ENCODE measurements around the gene UBE2G1. TPM values are rescaled to one million over a fixed set of nuclear protein-coding genes. Genes with fewer than 3 reads are reported as not detected.
A peak's percentile ranks its signal among the peaks of the same experiment; 100 is the strongest.
"Not testable (repeated sequence)": the region's sequence is repeated elsewhere in the genome, so short reads cannot be mapped to it uniquely, and the experiment has no call there.

The UBE2G1 gene
- polyA plus RNA-seq, 2 of the 4 experiments (the other 2 are of a cell fraction), result 86.2 to 117 TPM

DNA sequence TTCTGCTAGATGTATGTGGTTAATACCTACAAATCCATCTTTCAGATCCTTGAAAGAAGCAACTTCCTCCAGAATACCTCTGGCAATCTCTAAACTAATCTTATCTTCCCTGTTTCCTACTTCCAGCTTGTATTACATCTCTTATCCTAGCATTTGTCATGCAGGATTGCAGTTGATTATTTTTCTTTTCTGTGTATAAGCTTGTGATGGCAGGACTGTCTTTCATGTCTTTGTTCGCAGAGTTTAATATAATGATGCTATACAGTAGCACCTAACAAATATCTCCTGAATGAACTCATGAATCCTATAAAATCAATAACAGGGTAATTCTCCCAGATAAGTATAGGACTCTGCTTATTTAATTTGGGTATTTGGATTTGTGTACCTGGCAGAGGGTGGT lies 12.2 kb upstream of the UBE2G1 start:
- Histone ChIP-seq H3K9me3 (no peaks in the 10 kb centered on the region), H3K27ac (no peak overlapping the region), H3K4me3 (no peak overlapping the region), H3K4me2 (no peak overlapping the region), H3K4me1 (no peaks in the 10 kb centered on the region)
- TF ChIP-seq CHD4 (IDR thresholded peaks at IDR 0.05; ENCODE audit: borderline replicate concordance) (no peak), ZC3H11A (IDR thresholded peaks at IDR 0.05) (no peak), ZNF302 (CRISPR knock-in tag; IDR thresholded peaks at IDR 0.05) (no peak), PHF8 (IDR thresholded peaks at IDR 0.05; ENCODE audit: borderline replicate concordance, low read depth) (no peak), NFE2L2 (conservative IDR thresholded peaks at IDR 0.05; ENCODE audit: low read length) (no peak), PBX3 (IDR thresholded peaks at IDR 0.05) (no peak), HOXA7 (CRISPR knock-in tag; IDR thresholded peaks at IDR 0.05) (no peak), ESRRA (IDR thresholded peaks at IDR 0.05; ENCODE audit: borderline replicate concordance, low read length) (no peak), JUNB (IDR thresholded peaks at IDR 0.05) (no peak), ATOH8 (CRISPR knock-in tag; IDR thresholded peaks at IDR 0.05; ENCODE audit: low read depth) (no peak), FOSL2 (IDR thresholded peaks at IDR 0.05) (no peak), FOSL2 (CRISPR knock-in tag; IDR thresholded peaks at IDR 0.05) (no peak), FOXS1 (CRISPR knock-in tag; IDR thresholded peaks at IDR 0.05) (no peak)
- DNase-seq (ENCODE audit: low read depth in 1 of 2, low spot score in 1 of 2), result no peak
- 89% methylated on average over 1 of the region's 1 CpG for WGBS (ENCODE audit: missing lambda C conversion rate)
- ChIA-PET CTCF (interaction anchor here (0.6 to 3.0 kb wide), 6 partner anchors 11 to 191 kb away, joined by 3 to 11 read pairs (median 6); no protein-coding TSS in a partner anchor), POLR2A (no interaction called here)
- no peak for FAIRE-seq
- no peak for ATAC-seq

GRCh38 chr17:4377247-4377646 lies 10.8 kb upstream of the UBE2G1 start:
- H3K4me1 ChIP-seq; H3K9me3 ChIP-seq; H3K4me2 ChIP-seq; POLR2A ChIA-PET; DNase-seq (ENCODE audit: low read depth in 1 of 2, low spot score in 1 of 2); FAIRE-seq; H3K4me3 ChIP-seq; H3K27ac ChIP-seq: not testable (repeated sequence)
- 0 out of 6 replicates have a peak, but pooled peaks of 1 of the 2 experiments have one; percentile 17 for ATAC-seq
- 52% methylated on average over 7 of the region's 7 CpGs for WGBS (ENCODE audit: missing lambda C conversion rate)
- CTCF ChIA-PET, result interaction anchor here (1.2 kb wide), 1 partner anchor 162 kb away, joined by 3 read pairs; no protein-coding TSS in a partner anchor

DNA sequence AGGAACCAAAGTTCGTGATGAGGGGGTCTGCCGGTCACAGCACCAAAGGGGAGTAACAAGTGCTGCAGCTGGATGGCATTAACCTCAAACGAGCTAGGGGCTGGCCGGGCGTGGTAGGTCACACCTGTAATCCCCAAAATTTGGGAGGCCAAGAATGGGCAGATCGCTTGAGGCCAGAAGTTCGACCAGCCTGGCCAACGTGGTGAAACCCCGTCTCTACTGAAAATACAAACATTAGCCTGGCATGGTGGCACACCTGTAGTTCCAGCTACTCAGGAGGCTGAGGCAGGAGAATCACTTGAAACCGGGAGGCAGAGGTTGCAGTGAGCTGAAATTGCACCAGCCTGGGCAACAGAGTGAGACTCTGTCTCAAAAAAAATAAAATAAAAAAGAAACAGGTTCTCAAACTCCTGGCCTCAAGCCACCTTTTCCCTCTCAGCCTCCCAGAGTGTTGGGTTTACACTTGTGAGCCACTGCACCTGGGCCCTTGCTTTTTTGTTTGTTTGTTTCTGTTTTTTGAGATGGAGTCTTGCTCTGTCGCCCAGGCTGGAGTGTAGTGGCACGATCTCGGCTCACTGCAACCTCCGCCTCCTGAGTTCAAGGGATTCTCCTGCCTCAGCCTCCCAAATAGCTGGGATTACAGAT lies 9.4 kb upstream of the UBE2G1 start:
- FAIRE-seq, result not testable (repeated sequence)

GRCh38 chr17:4375039-4375748 lies 8.7 kb upstream of the UBE2G1 start:
- ChIA-PET POLR2A (no interaction called here), CTCF (interaction anchor here (1.6 kb wide), 1 partner anchor 159 kb away, joined by 5 read pairs; no protein-coding TSS in a partner anchor)
- H3K9me3 ChIP-seq, result no peaks in the 10 kb centered on the region
- H3K4me3 ChIP-seq, result no peak overlapping the region
- no peaks in the 10 kb centered on the region for H3K4me1 ChIP-seq
- DNase-seq (ENCODE audit: low read depth in 1 of 2, low spot score in 1 of 2) (no peak), FAIRE-seq (peak; percentile 39), ATAC-seq (no peak; a peak in 3 of 6 replicates)
- TF ChIP-seq ZNF302 (CRISPR knock-in tag; IDR thresholded peaks at IDR 0.05), result no peak
- no peak for TF ChIP-seq JUN (IDR thresholded peaks at IDR 0.05)
- no peak for TF ChIP-seq ZSCAN20 (CRISPR knock-in tag; IDR thresholded peaks at IDR 0.05)
- no peak for TF ChIP-seq HMGXB4 (CRISPR knock-in tag; IDR thresholded peaks at IDR 0.05; ENCODE audit: borderline replicate concordance)
- TF ChIP-seq GATA3 (IDR thresholded peaks at IDR 0.05; ENCODE audit: borderline replicate concordance), result no peak
- no peak for TF ChIP-seq ESRRA (IDR thresholded peaks at IDR 0.05; ENCODE audit: borderline replicate concordance, low read length)
- TF ChIP-seq CBX2 (IDR thresholded peaks at IDR 0.05; ENCODE audit: borderline replicate concordance, low read depth), result no peak
- no peak for TF ChIP-seq EP300 (IDR thresholded peaks at IDR 0.05)
- no peak for TF ChIP-seq ZFP36 (IDR thresholded peaks at IDR 0.05; ENCODE audit: borderline replicate concordance, partially characterized antibody)
- no peak for TF ChIP-seq CHD4 (IDR thresholded peaks at IDR 0.05; ENCODE audit: borderline replicate concordance)
- TF ChIP-seq JUNB (IDR thresholded peaks at IDR 0.05), result no peak
- no peak for TF ChIP-seq HES2 (IDR thresholded peaks at IDR 0.05)
- TF ChIP-seq ZC3H11A (IDR thresholded peaks at IDR 0.05), result no peak
- TF ChIP-seq TFCP2L1 (CRISPR knock-in tag; IDR thresholded peaks at IDR 0.05), result no peak
- no peak for TF ChIP-seq POLR2A (IDR thresholded peaks at IDR 0.05; ENCODE audit: low read length)
- TF ChIP-seq RAD21 (conservative IDR thresholded peaks at IDR 0.05 in 1 of 2, IDR thresholded peaks at IDR 0.05 in 1 of 2), result no peak
- TF ChIP-seq CBX8 (IDR thresholded peaks at IDR 0.05), result no peak
- WGBS (ENCODE audit: missing lambda C conversion rate), result 64% methylated on average over 7 of the region's 7 CpGs
- H3K27ac ChIP-seq, result no peak overlapping the region
- H3K4me2 ChIP-seq, result no peak overlapping the region

More for the DNA sequence above, 9.4 kb upstream of the UBE2G1 start:
- DNase-seq (ENCODE audit: low read depth in 1 of 2, low spot score in 1 of 2); POLR2A ChIA-PET; H3K9me3 ChIP-seq; H3K4me2 ChIP-seq; ATAC-seq; H3K4me1 ChIP-seq; H3K4me3 ChIP-seq; H3K27ac ChIP-seq: not testable (repeated sequence)
- 70% methylated on average over 14 of the region's 14 CpGs for WGBS (ENCODE audit: missing lambda C conversion rate)
- CTCF ChIA-PET, result interaction anchor here (1.6 kb wide), 1 partner anchor 160 kb away, joined by 5 read pairs; no protein-coding TSS in a partner anchor
